ENCODE results near the gene PDZD7. TPM values are rescaled to one million over a fixed set of nuclear protein-coding genes. Genes with fewer than 3 reads are reported as not detected.

The PDZD7 gene
- total RNA-seq, 2 donors from 2014 or later: 0.19 to 0.42 TPM

DNA sequence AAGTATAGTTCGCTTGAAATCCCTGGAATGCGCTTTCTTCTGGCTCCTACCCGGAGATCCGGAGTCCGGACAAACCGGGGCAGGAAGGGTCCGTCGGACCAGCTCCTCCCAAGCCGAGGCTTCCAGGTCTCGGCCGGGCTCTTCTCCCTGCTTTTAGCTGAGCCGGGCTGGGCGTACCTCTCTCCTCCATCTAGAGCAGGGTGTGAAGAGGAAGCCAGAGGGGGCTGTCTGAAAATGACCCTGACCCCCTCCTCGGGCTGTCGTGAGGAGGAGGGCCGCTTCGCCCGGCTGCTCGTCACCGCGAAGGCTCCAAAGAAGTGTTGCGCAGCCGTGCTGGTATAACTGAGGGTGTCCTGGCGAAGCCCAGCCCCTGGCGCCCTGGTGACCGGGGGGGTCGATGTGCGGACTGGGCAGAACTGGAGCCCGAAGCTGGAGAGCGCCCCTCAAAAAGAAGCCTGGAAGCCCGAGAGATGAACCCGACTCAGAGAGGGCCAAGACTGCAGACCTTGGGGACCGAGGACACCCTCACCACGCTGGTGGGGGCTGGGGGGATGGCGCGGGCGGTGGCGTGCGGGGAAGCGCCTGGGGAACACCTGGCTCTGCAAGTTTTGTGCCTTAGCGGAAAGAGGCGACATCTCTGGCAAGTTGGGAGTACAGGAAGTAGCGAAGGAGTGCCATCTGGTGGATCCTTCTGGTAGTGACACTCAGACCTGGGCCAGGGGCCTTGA, 36.6 kb upstream of the PDZD7 start:
- Histone ChIP-seq H3K9ac (ENCODE audit: low read depth in 2 of 2, low read length in 2 of 2) (peak overlapping the region; percentile 54 to 79), H3K27me3 (peaks cover 6% of the 10 kb centered on the region), H3K4me1 (peaks cover 29% of the 10 kb centered on the region), H3K9me3 (no peaks in the 10 kb centered on the region), H3K27ac (peak overlapping the region; percentile 94), H3K36me3 (no peaks in the 10 kb centered on the region), H3K4me3 (peak overlapping the region; percentile 55)
- TF ChIP-seq, protein P1, sequence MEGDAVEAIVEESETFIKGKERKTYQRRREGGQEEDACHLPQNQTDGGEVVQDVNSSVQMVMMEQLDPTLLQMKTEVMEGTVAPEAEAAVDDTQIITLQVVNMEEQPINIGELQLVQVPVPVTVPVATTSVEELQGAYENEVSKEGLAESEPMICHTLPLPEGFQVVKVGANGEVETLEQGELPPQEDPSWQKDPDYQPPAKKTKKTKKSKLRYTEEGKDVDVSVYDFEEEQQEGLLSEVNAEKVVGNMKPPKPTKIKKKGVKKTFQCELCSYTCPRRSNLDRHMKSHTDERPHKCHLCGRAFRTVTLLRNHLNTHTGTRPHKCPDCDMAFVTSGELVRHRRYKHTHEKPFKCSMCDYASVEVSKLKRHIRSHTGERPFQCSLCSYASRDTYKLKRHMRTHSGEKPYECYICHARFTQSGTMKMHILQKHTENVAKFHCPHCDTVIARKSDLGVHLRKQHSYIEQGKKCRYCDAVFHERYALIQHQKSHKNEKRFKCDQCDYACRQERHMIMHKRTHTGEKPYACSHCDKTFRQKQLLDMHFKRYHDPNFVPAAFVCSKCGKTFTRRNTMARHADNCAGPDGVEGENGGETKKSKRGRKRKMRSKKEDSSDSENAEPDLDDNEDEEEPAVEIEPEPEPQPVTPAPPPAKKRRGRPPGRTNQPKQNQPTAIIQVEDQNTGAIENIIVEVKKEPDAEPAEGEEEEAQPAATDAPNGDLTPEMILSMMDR (IDR thresholded peaks at IDR 0.05): peak; percentile 93
- intact Hi-C loops (cut with DNase I): no loop called here
- DNase-seq: peak; percentile 90

DNA sequence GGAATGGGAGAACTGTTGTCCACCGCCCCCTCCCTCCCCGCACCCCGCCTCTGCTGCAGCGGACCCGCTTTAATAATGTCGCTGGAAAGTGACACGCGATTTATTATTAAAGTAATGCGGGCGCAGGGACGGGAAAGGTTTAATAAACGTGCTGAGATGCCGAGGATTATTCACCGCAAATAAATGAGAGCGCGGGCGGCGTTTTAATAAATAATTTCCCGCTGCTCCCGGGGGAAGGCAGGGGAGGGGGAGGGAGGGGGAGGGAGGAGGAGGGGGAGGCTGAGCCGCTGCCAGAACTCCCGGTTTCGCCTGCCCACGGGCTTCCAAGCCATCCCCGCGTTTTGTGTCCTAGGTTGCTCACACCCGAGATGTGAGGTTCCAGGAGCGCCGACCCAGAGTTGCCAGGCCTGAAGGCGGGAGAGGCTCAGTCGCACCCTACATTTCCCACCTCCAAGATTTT, 36.0 kb upstream of the PDZD7 start:
- peak overlapping the region; percentile 54 to 79 for H3K9ac ChIP-seq (ENCODE audit: low read depth in 2 of 2, low read length in 2 of 2)
- no peaks in the 10 kb centered on the region for H3K36me3 ChIP-seq
- TF ChIP-seq, protein P1 (IDR thresholded peaks at IDR 0.05): no peak
- H3K27ac ChIP-seq: peak overlapping the region; percentile 94
- peak overlapping the region; percentile 55 for H3K4me3 ChIP-seq
- peak; percentile 55 for DNase-seq
- peaks cover 9% of the 10 kb centered on the region for H3K27me3 ChIP-seq
- no peaks in the 10 kb centered on the region for H3K9me3 ChIP-seq
- peaks cover 33% of the 10 kb centered on the region for H3K4me1 ChIP-seq
- intact Hi-C loops (cut with DNase I): no loop called here

DNA sequence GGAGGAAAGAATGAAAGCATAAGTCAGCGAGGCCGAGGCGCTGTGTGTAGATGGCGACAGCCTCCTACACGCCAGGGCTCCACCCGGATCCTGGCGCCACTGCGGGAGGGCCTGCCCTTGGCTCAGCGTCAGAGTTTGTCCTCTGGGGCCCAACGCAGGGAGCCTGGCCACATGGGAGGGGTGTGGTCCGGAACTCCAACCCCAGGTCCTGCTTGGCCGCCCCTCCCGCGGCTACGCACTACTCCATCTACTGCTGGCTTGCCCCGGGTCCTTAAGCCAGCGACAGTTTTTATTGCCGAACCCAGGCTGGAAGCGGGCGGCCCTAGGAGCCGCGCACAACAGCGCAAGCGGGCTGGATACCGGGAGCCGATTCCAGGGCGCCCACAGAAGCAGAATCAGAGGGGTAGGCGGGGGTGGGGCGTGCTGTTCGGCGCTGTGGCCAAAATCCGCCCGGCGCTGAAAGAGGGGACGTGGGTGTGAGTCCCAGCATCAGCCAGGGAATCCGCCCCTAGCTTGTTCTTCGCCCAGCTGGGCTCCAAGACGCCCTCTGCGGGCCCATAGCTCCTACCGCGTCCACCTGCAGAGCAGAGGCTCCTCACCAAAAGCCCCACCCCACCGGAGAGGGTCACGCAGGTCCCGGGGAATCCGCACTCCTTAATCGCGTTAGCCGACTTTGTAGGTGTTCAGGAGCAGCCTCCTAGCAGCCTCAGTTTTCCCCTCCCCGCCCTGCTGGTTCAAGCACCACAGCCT, 35.4 kb upstream of the PDZD7 start:
- intact Hi-C loops (cut with DNase I): no loop called here
- peaks cover 33% of the 10 kb centered on the region for H3K4me1 ChIP-seq
- no peaks in the 10 kb centered on the region for H3K9me3 ChIP-seq
- peak overlapping the region; percentile 94 for H3K27ac ChIP-seq
- H3K27me3 ChIP-seq: peaks cover 9% of the 10 kb centered on the region
- peak; percentile 94 for DNase-seq
- H3K4me3 ChIP-seq: peak overlapping the region; percentile 55
- H3K36me3 ChIP-seq: no peaks in the 10 kb centered on the region
- TF ChIP-seq, protein P1 (IDR thresholded peaks at IDR 0.05): peak; percentile 35
- H3K9ac ChIP-seq (ENCODE audit: low read depth in 2 of 2, low read length in 2 of 2): peak overlapping the region; percentile 54 to 79

GRCh38 chr10:101065481-101066145, 34.7 kb upstream of the PDZD7 start:
- no peaks in the 10 kb centered on the region for H3K9me3 ChIP-seq
- TF ChIP-seq, protein P1 (IDR thresholded peaks at IDR 0.05): no peak
- H3K27ac ChIP-seq: peak overlapping the region; percentile 94
- peak; percentile 31 for DNase-seq
- intact Hi-C loops (cut with DNase I): no loop called here
- no peak overlapping the region for H3K4me3 ChIP-seq
- H3K36me3 ChIP-seq: no peaks in the 10 kb centered on the region
- H3K9ac ChIP-seq (ENCODE audit: low read depth in 2 of 2, low read length in 2 of 2): peak overlapping the region in 1 of 2 donors; percentile 79
- peaks cover 33% of the 10 kb centered on the region for H3K4me1 ChIP-seq
- peaks cover 9% of the 10 kb centered on the region for H3K27me3 ChIP-seq

- intact Hi-C loops (cut with DNase I): no loop called here
- Histone ChIP-seq H3K9ac (ENCODE audit: low read depth in 2 of 2, low read length in 2 of 2) (peak overlapping the region in 1 of 2 donors; percentile 79), H3K27ac (peak overlapping the region; percentile 94), H3K36me3 (no peaks in the 10 kb centered on the region), H3K27me3 (peaks cover 9% of the 10 kb centered on the region), H3K4me1 (peaks cover 33% of the 10 kb centered on the region), H3K9me3 (no peaks in the 10 kb centered on the region), H3K4me3 (no peak overlapping the region)
- DNase-seq: no peak
- TF ChIP-seq, protein P1 (IDR thresholded peaks at IDR 0.05): no peak
Measured at GRCh38 chr10:101064415-101065030, 33.6 kb upstream of the PDZD7 start.
